Measurements from ENCODE around the gene C5.
"Not testable (repeated sequence)": the region's sequence is repeated elsewhere in the genome, so short reads cannot be mapped to it uniquely, and the experiment has no call there.

C5 gene

GRCh38 chr9:121050128-121050988 lies at the start of gene C5:
Gene C5, minus strand, starts transcription at chr9:121050275. Its CDS starts 29 bp downstream, at chr9:121050246.
- no peak within 1 kb of the TSS for H3K4me3 ChIP-seq (ENCODE audit: low read length)
- no peaks in the 10 kb centered on the region for H3K27me3 ChIP-seq (ENCODE audit: control insufficient read depth, insufficient read depth, low read length)
- no peak within 1 kb of the TSS for H3K27ac ChIP-seq (ENCODE audit: low read depth, low read length)
- no peak within 1 kb of the TSS for H3K9ac ChIP-seq (ENCODE audit: low read length)
- no peaks in the 10 kb centered on the region for H3K4me1 ChIP-seq (ENCODE audit: control insufficient read depth, insufficient read depth, low read length)
- no peaks in the 10 kb centered on the region for H3K36me3 ChIP-seq (ENCODE audit: control insufficient read depth, insufficient read depth, low read length)

- H3K4me1 ChIP-seq (ENCODE audit: control insufficient read depth, insufficient read depth, low read length) = no peaks in the 10 kb centered on the region
- no peak overlapping the region for H3K4me3 ChIP-seq (ENCODE audit: low read length)
- no peak overlapping the region for H3K9ac ChIP-seq (ENCODE audit: low read length)
- no peak overlapping the region for H3K27ac ChIP-seq (ENCODE audit: low read depth, low read length)
- no peaks in the 10 kb centered on the region for H3K27me3 ChIP-seq (ENCODE audit: control insufficient read depth, insufficient read depth, low read length)
- H3K36me3 ChIP-seq (ENCODE audit: control insufficient read depth, insufficient read depth, low read length) = peaks cover 4% of the 10 kb centered on the region
These were observed 48.6 kb upstream of the C5 start for GRCh38 chr9:121098567-121099198.

GRCh38 chr9:121095057-121095456 lies 45.0 kb upstream of the C5 start:
- Histone ChIP-seq H3K27me3 (ENCODE audit: control insufficient read depth, insufficient read depth, low read length) (no peaks in the 10 kb centered on the region), H3K4me1 (ENCODE audit: control insufficient read depth, insufficient read depth, low read length) (no peaks in the 10 kb centered on the region), H3K27ac (ENCODE audit: low read depth, low read length) (no peak overlapping the region), H3K36me3 (ENCODE audit: control insufficient read depth, insufficient read depth, low read length) (peaks cover 8% of the 10 kb centered on the region), H3K9ac (ENCODE audit: low read length) (no peak overlapping the region), H3K4me3 (ENCODE audit: low read length) (no peak overlapping the region)

GRCh38 chr9:121090743-121091142 lies 40.7 kb upstream of the C5 start:
- H3K4me1 ChIP-seq (ENCODE audit: control insufficient read depth, insufficient read depth, low read length); H3K27ac ChIP-seq (ENCODE audit: low read depth, low read length); H3K36me3 ChIP-seq (ENCODE audit: control insufficient read depth, insufficient read depth, low read length); H3K27me3 ChIP-seq (ENCODE audit: control insufficient read depth, insufficient read depth, low read length); H3K9ac ChIP-seq (ENCODE audit: low read length); H3K4me3 ChIP-seq (ENCODE audit: low read length): not testable (repeated sequence)

- Histone ChIP-seq H3K9ac (ENCODE audit: low read length) (no peak overlapping the region), H3K4me1 (ENCODE audit: control insufficient read depth, insufficient read depth, low read length) (no peaks in the 10 kb centered on the region), H3K36me3 (ENCODE audit: control insufficient read depth, insufficient read depth, low read length) (peaks cover 4% of the 10 kb centered on the region), H3K4me3 (ENCODE audit: low read length) (no peak overlapping the region), H3K27me3 (ENCODE audit: control insufficient read depth, insufficient read depth, low read length) (no peaks in the 10 kb centered on the region), H3K27ac (ENCODE audit: low read depth, low read length) (no peak overlapping the region)
These were observed 38.5 kb upstream of the C5 start for GRCh38 chr9:121088576-121088975.

- Histone ChIP-seq H3K36me3 (ENCODE audit: control insufficient read depth, insufficient read depth, low read length) (peaks cover under 1% of the 10 kb centered on the region), H3K4me1 (ENCODE audit: control insufficient read depth, insufficient read depth, low read length) (no peaks in the 10 kb centered on the region), H3K27me3 (ENCODE audit: control insufficient read depth, insufficient read depth, low read length) (no peaks in the 10 kb centered on the region), H3K4me3 (ENCODE audit: low read length) (no peak overlapping the region), H3K27ac (ENCODE audit: low read depth, low read length) (no peak overlapping the region), H3K9ac (ENCODE audit: low read length) (no peak overlapping the region)
These were observed 35.6 kb upstream of the C5 start for GRCh38 chr9:121085661-121086060.

- Histone ChIP-seq H3K27ac (ENCODE audit: low read depth, low read length) (no peak overlapping the region), H3K4me1 (ENCODE audit: control insufficient read depth, insufficient read depth, low read length) (no peaks in the 10 kb centered on the region), H3K9ac (ENCODE audit: low read length) (no peak overlapping the region), H3K4me3 (ENCODE audit: low read length) (no peak overlapping the region), H3K36me3 (ENCODE audit: control insufficient read depth, insufficient read depth, low read length) (no peaks in the 10 kb centered on the region), H3K27me3 (ENCODE audit: control insufficient read depth, insufficient read depth, low read length) (no peaks in the 10 kb centered on the region)
These were observed 32.0 kb upstream of the C5 start for GRCh38 chr9:121082075-121082474.

- H3K4me1 ChIP-seq (ENCODE audit: control insufficient read depth, insufficient read depth, low read length) = peaks cover 7% of the 10 kb centered on the region
- H3K4me3 ChIP-seq (ENCODE audit: low read length) = peak overlapping the region; percentile 92
- no peaks in the 10 kb centered on the region for H3K27me3 ChIP-seq (ENCODE audit: control insufficient read depth, insufficient read depth, low read length)
- peak overlapping the region; percentile 92 for H3K27ac ChIP-seq (ENCODE audit: low read depth, low read length)
- peak overlapping the region; percentile 87 for H3K9ac ChIP-seq (ENCODE audit: low read length)
- H3K36me3 ChIP-seq (ENCODE audit: control insufficient read depth, insufficient read depth, low read length) = no peaks in the 10 kb centered on the region
These were observed 25.4 kb upstream of the C5 start for GRCh38 chr9:121075251-121076036.

- peak within 1 kb of the TSS; percentile 87 for H3K9ac ChIP-seq (ENCODE audit: low read length)
- H3K4me1 ChIP-seq (ENCODE audit: control insufficient read depth, insufficient read depth, low read length) = peaks cover 7% of the 10 kb centered on the region
- H3K36me3 ChIP-seq (ENCODE audit: control insufficient read depth, insufficient read depth, low read length) = no peaks in the 10 kb centered on the region
- H3K4me3 ChIP-seq (ENCODE audit: low read length) = peak within 1 kb of the TSS; percentile 92
- H3K27ac ChIP-seq (ENCODE audit: low read depth, low read length) = peak within 1 kb of the TSS; percentile 92
- H3K27me3 ChIP-seq (ENCODE audit: control insufficient read depth, insufficient read depth, low read length) = no peaks in the 10 kb centered on the region
These were observed 24.5 kb upstream of the C5 start, which contains the start of gene CNTRL for GRCh38 chr9:121074370-121075250. Gene CNTRL, plus strand, starts transcription at chr9:121074955. Its CDS starts 13,372 bp downstream, at chr9:121088327.

GRCh38 chr9:121073038-121073437 lies 23.0 kb upstream of the C5 start:
- Histone ChIP-seq H3K36me3 (ENCODE audit: control insufficient read depth, insufficient read depth, low read length) (no peaks in the 10 kb centered on the region), H3K9ac (ENCODE audit: low read length) (no peak overlapping the region), H3K4me1 (ENCODE audit: control insufficient read depth, insufficient read depth, low read length) (peaks cover 7% of the 10 kb centered on the region), H3K4me3 (ENCODE audit: low read length) (no peak overlapping the region), H3K27me3 (ENCODE audit: control insufficient read depth, insufficient read depth, low read length) (no peaks in the 10 kb centered on the region), H3K27ac (ENCODE audit: low read depth, low read length) (peak overlapping the region; percentile 0)

GRCh38 chr9:121071756-121072421 lies 21.8 kb upstream of the C5 start:
- H3K27me3 ChIP-seq (ENCODE audit: control insufficient read depth, insufficient read depth, low read length) = no peaks in the 10 kb centered on the region
- peak overlapping the region; percentile 38 for H3K4me3 ChIP-seq (ENCODE audit: low read length)
- peak overlapping the region; percentile 5 for H3K9ac ChIP-seq (ENCODE audit: low read length)
- H3K27ac ChIP-seq (ENCODE audit: low read depth, low read length) = no peak overlapping the region
- H3K36me3 ChIP-seq (ENCODE audit: control insufficient read depth, insufficient read depth, low read length) = no peaks in the 10 kb centered on the region
- peaks cover 7% of the 10 kb centered on the region for H3K4me1 ChIP-seq (ENCODE audit: control insufficient read depth, insufficient read depth, low read length)
